RWPE1 (cell line): ENCODE data around the gene TATDN3.

Experiments
- CTCF ChIA-PET: fragments of 350-600 bp; sonication (Branson Sonifier 250); formaldehyde crosslinking; extraction: SDS; loops from one replicate; lab custom pipeline; 2021; lab: Yijun Ruan, JAX
- POLR2A ChIA-PET: fragments of 400-600 bp; formaldehyde crosslinking; extraction: SDS; loops from one replicate; lab custom pipeline; 2020; ENCODE audit warnings: antibody characterized with exemption; ENCODE audit not compliant: low non-redundant PET; lab: Yijun Ruan, JAX
- DNase-seq: peaks from one replicate; pipeline ENCODE4 v3.0.0; 2012; ENCODE audit warnings: low spot score
- H3K27ac ChIP-seq: fragments of 450-650 bp; 2 replicates; pipeline ENCODE4 v1.5.1; 2017
- CTCF ChIP-seq: fragments of 450-650 bp; conservative IDR thresholded peaks from 2 replicates; pipeline ENCODE4 v1.5.1; 2017; ENCODE audit warnings: low read depth, mild to moderate bottlenecking

The TATDN3 gene

GRCh38 chr1:212752252-212752933 is 39.3 kb upstream of the TATDN3 start:
- ChIA-PET POLR2A (no interaction called here), CTCF (interaction anchor here (0.6 to 0.7 kb wide), 2 partner anchors 40 to 57 kb away, joined by 3 read pairs; no protein-coding TSS in a partner anchor)
- no peak for DNase-seq
- no peak overlapping the region for H3K27ac ChIP-seq
- TF ChIP-seq CTCF: no peak

GRCh38 chr1:212752934-212753497 is 38.7 kb upstream of the TATDN3 start:
- DNase-seq: no peak
- ChIA-PET CTCF (interaction anchor here (0.7 kb wide), 1 partner anchor 40 kb away, joined by 3 read pairs; no protein-coding TSS in a partner anchor), POLR2A (no interaction called here)
- no peak overlapping the region for H3K27ac ChIP-seq
- no peak for TF ChIP-seq CTCF

GRCh38 chr1:212753749-212754148 is 37.9 kb upstream of the TATDN3 start:
- DNase-seq: no peak
- H3K27ac ChIP-seq: no peak overlapping the region
- ChIA-PET POLR2A (no interaction called here), CTCF (no interaction called here)
- TF ChIP-seq CTCF: no peak

- POLR2A ChIA-PET: no interaction called here
- DNase-seq: no peak
- CTCF ChIA-PET: no interaction called here
- TF ChIP-seq CTCF: no peak
- no peak overlapping the region for H3K27ac ChIP-seq
Observed at GRCh38 chr1:212754193-212754592, 37.5 kb upstream of the TATDN3 start.

- no peak for DNase-seq
- CTCF ChIA-PET: no interaction called here
- H3K27ac ChIP-seq: no peak overlapping the region
- no peak for TF ChIP-seq CTCF
- POLR2A ChIA-PET: no interaction called here
Observed at GRCh38 chr1:212754680-212755079, 37.0 kb upstream of the TATDN3 start.

GRCh38 chr1:212759683-212760082 is 32.0 kb upstream of the TATDN3 start:
- DNase-seq: no peak
- POLR2A ChIA-PET: no interaction called here
- CTCF ChIA-PET: interaction anchor here (0.9 kb wide), 1 partner anchor 10 kb away, joined by 4 read pairs; no protein-coding TSS in a partner anchor
- no peak for TF ChIP-seq CTCF
- H3K27ac ChIP-seq: no peak overlapping the region
